Kidney (tissue), 14 donors: ENCODE data around the gene BHMT. TPM values are rescaled to one million over a fixed set of nuclear protein-coding genes. Genes with fewer than 3 reads are reported as not detected.

Experiments used
- DNase-seq, 5 donors: peaks; one replicate each; pipeline ENCODE4 v3.0.0-alpha.2; 2013 to 2020
- FAIRE-seq: peaks from 2 replicates; lab custom pipeline; 2012; peaks lifted over from hg19 to GRCh38; lab: Jason Lieb, UNC
- H3K27ac ChIP-seq, 2 donors: one replicate each; pipeline ENCODE4 v1.7.0; 2013; ENCODE audit warnings: low read depth in 2 of 2, low read length in 2 of 2, inconsistent platforms in 1 of 2
- H3K27me3 ChIP-seq: one replicate; pipeline ENCODE4 v1.7.1; 2013; ENCODE audit warnings: low read length, inconsistent platforms; ENCODE audit not compliant: control insufficient read depth, insufficient read depth
- H3K36me3 ChIP-seq, 3 donors: one replicate each; pipeline versions ENCODE4 v1.7.0 to v1.7.1; 2013; ENCODE audit warnings: low read length in 3 of 3, control low read depth in 1 of 3, inconsistent platforms in 1 of 3; ENCODE audit not compliant: insufficient read depth in 3 of 3, control insufficient read depth in 2 of 3
- H3K4me1 ChIP-seq, 3 donors: one replicate each; pipeline versions ENCODE4 v1.7.0 to v1.7.1; 2013; ENCODE audit warnings: low read length in 3 of 3, inconsistent platforms in 1 of 3, low read depth in 1 of 3; ENCODE audit not compliant: control insufficient read depth in 2 of 3, insufficient read depth in 2 of 3
- H3K4me3 ChIP-seq, 3 donors: one replicate each; pipeline versions ENCODE4 v1.7.0 to v1.8.1; 2013; ENCODE audit warnings: low read length in 3 of 3, control low read depth in 1 of 3, inconsistent platforms in 1 of 3
- H3K9ac ChIP-seq, 3 donors: one replicate each; pipeline versions ENCODE4 v1.7.0 to v1.7.1; 2013; ENCODE audit warnings: low read length in 3 of 3, control low read depth in 1 of 3, inconsistent platforms in 1 of 3
- H3K9me3 ChIP-seq, 3 donors: one replicate each; pipeline versions ENCODE4 v1.7.0 to v1.7.1; 2013; ENCODE audit warnings: low read length in 3 of 3, control low read depth in 1 of 3, inconsistent platforms in 1 of 3; ENCODE audit not compliant: control insufficient read depth in 2 of 3, insufficient read depth in 1 of 3
- intact Hi-C: fragments of 100-400 bp; cut with DNase I; formaldehyde crosslinking; loops from one replicate; pipeline ENCODE4 v1.11.1; 2022
- polyA plus RNA-seq: library from polyadenylated mRNA; stranded (reverse); fragments of 350-450 nt; fragmentation: Illumina TruSeq; extraction: RNeasy Lipid Tissue Mini Kit (QIAGEN cat#74804); gene quantifications from one replicate; pipeline ENCODE4 v1.2.3, GENCODE V29; 2014; ENCODE audit warnings: low read depth, low replicate concordance; ENCODE audit not compliant: insufficient read depth
- total RNA-seq: library from RNA; stranded (reverse); fragmentation: NEBNext Ultra II Directional; extraction: Animal tissue kit (Norgen Biotek cat#: 25700); gene quantifications from one replicate; pipeline ENCODE4 v1.2.1, GENCODE V29; 2021
- TF ChIP-seq, protein P1 (sequence below): IDR thresholded peaks from 3 replicates; pipeline ENCODE4 v1.5.1; 2012; ENCODE audit warnings: mild to moderate bottlenecking, moderate library complexity, borderline replicate concordance; ENCODE audit not compliant: insufficient read depth; ENCODE audit errors: extremely low read depth
- donor health status: control.
- donor health status: control.
- donor health status: control.
- donor health status: control.
- donor health status: control.
- donor health status: DM: yes; HTN: yes; CAD: no.
- donor health status: Normal renal cell carcinoma (clear cell type).

Gene BHMT
- total and polyA plus RNA-seq, 2 donors from 2014 or later: 30.7 to 270 TPM

DNA sequence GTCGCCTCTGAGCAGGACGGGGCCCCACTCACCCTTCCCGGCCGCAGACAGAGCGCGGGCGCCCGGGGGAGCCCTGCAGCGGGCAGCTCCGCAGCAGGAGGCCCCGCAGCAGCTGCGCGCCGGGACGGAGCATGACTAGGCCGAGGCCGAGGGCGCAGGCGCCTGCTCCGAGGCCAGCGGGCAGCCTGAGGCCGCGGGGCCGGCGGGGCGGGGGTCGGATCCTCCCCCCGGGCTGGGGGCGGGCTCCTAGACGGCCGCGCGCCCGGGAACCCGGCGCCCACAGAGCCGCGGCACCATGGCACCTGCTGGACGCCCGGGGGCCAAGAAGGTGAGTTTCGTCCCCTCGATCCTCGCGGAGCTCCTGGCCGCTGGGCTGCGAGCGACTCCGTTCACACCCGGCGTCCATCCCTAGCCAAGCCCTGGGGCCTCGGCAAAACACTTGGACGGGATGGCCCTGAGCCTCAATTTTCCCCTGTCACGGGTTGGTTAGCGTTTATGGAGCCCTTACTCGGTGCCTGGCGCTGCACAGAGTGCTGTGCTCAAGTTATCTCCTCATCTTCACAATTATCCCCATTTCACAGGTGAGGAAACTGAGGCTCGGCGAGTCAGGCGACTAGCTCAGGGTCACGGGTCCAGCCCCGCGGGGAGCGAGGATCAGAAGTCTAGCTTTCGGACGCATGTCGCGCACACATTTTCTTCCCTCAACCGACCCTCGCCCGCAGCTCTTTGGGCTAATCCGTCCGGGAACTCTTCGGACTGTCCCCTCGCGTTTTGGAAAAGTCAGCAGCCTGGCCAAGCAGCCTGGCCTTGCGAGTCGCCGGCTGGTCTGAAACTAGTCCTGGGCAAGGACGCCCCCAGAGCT lies 41.9 kb upstream of the BHMT start, which contains the start of the genes BHMT2 and DMGDH:
BHMT2 (plus strand) TSS at position 280 of the 862 bp plus-strand sequence; CDS start at position 296, 16 bp downstream.
DMGDH (minus strand) TSS at position 187 of the 862 bp plus-strand sequence; CDS start at position 133, 54 bp downstream.
- no peaks in the 10 kb centered on the region for H3K27me3 ChIP-seq
- no peak for FAIRE-seq
- H3K36me3 ChIP-seq: no peaks in the 10 kb centered on the region
- H3K27ac ChIP-seq: peak within 1 kb of the TSS; percentile 96
- DNase-seq: peak; percentile 51 to 89 (median 59)
- peaks cover 0 to 4% (median 0%) of the 10 kb centered on the region in 3 donors for H3K9me3 ChIP-seq
- intact Hi-C loops: no loop called here
- peak within 1 kb of the TSS in 2 of 3 donors; percentile 74 to 92 for H3K9ac ChIP-seq
- H3K4me1 ChIP-seq: peaks cover 0 to 12% (median 0%) of the 10 kb centered on the region in 3 donors
- H3K4me3 ChIP-seq: peak within 1 kb of the TSS in 2 of 3 donors; percentile 77 to 84
- TF ChIP-seq, protein P1, sequence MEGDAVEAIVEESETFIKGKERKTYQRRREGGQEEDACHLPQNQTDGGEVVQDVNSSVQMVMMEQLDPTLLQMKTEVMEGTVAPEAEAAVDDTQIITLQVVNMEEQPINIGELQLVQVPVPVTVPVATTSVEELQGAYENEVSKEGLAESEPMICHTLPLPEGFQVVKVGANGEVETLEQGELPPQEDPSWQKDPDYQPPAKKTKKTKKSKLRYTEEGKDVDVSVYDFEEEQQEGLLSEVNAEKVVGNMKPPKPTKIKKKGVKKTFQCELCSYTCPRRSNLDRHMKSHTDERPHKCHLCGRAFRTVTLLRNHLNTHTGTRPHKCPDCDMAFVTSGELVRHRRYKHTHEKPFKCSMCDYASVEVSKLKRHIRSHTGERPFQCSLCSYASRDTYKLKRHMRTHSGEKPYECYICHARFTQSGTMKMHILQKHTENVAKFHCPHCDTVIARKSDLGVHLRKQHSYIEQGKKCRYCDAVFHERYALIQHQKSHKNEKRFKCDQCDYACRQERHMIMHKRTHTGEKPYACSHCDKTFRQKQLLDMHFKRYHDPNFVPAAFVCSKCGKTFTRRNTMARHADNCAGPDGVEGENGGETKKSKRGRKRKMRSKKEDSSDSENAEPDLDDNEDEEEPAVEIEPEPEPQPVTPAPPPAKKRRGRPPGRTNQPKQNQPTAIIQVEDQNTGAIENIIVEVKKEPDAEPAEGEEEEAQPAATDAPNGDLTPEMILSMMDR: no peak

DNA sequence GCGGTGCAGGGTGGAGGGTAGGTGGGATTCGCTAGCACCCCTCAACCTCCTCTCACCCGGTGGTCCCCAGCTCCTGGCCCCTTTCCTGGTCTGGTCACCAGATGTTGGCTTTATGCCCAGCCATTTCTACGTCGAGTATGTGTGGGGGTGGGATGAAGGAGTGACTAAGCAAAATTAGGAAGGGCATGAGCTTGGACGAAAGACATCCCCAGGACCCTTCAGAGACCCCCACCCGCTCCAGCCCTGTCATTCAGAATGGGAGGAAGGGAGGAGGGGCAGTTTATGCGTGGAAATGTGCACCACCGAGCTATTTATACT lies 41.3 kb upstream of the BHMT start:
- Histone ChIP-seq H3K9ac (peak overlapping the region in 2 of 3 donors; percentile 74 to 92), H3K4me1 (peaks cover 0 to 14% (median under 1%) of the 10 kb centered on the region in 3 donors), H3K9me3 (peaks cover 0 to 4% (median 0%) of the 10 kb centered on the region in 3 donors), H3K4me3 (peak overlapping the region in 2 of 3 donors; percentile 76 to 84), H3K36me3 (no peaks in the 10 kb centered on the region), H3K27me3 (no peaks in the 10 kb centered on the region), H3K27ac (peak overlapping the region; percentile 96)
- intact Hi-C loops: no loop called here
- FAIRE-seq (no peak), DNase-seq (peak in 4 of 5 donors; percentile 22 to 72 (median 50))
- TF ChIP-seq, protein P1: no peak

DNA sequence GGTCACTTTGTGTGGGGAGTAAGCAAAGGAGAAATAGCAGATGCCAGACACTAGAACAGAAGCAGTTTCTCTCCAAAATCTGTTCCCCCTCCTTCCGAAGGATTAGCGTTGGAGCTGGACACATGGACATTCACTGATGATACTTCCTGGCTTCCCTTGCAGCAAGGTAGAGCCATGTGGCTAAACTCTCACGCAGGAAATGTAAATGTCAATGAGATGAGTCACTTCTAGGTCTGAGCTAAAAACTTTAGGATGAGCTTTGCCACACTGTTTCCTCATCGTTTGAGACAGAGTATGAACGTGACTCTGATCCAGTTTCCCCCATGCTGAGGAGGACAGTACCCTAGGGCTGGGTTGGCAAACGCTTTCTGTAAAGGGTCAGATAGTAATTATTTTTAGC lies 37.0 kb upstream of the BHMT start:
- Histone ChIP-seq H3K4me3 (peak overlapping the region in 1 of 3 donors; percentile 4), H3K36me3 (no peaks in the 10 kb centered on the region), H3K9ac (no peak overlapping the region), H3K4me1 (peaks cover 0 to 27% (median 10%) of the 10 kb centered on the region in 3 donors), H3K9me3 (peaks cover 0 to 4% (median 0%) of the 10 kb centered on the region in 3 donors), H3K27me3 (no peaks in the 10 kb centered on the region), H3K27ac (peak overlapping the region in 1 of 2 donors; percentile 51)
- FAIRE-seq (no peak), DNase-seq (no peak)
- TF ChIP-seq, protein P1: no peak
- intact Hi-C loops: no loop called here
